HG03095 (cell line): ENCODE results near the gene NRG3.

Source experiments
- ATAC-seq: cut with Tn5 transposase; IDR thresholded peaks from one replicate; pipeline ENCODE4 v1.9.1; 2021; ENCODE audit warnings: moderate library complexity; ENCODE audit not compliant: unreplicated experiment

NRG3 gene

DNA sequence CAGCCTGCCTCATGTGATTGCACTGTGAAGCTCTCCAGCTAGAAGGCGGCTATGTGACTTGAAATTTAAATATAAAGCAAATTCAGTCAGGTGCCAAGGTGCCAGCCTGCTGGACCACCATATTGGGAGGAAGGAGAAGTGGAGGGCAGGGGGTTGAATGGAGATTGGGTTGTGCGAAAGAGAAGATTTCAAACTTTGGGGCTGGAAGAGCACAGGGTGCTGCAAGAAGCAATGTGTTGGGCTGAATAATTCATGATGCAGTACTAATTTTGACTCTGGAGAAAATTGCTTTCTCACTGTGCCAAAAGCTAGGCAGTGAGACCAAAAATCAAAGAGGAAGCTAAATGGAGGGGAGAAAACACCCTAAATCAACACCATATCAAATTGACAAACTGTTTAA, 335.3 kb downstream of the NRG3 start:
- no peak for ATAC-seq

GRCh38 chr10:82211346-82211745, 336.4 kb downstream of the NRG3 start:
- no peak for ATAC-seq

DNA sequence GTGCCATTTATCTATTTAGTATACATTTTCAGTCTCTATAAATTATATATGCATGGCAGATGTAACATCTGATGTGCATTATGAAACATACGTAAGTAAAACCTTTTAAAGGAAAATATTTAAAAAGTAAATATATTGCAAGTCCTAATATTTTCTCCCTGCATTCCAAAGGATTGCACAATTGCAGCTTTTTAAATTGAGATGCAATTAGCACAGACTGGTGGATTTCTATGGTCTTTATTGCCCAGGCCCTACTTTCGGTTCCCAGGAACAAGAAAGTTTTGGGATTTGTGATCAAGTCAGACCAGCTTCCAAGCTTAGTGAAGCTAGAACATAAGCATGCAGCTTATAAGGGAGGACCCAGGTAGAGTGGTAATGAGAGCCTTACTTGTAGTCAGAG, 337.8 kb downstream of the NRG3 start:
- ATAC-seq: no peak

- ATAC-seq: no peak
These were observed 338.8 kb downstream of the NRG3 start for GRCh38 chr10:82213784-82214183.

GRCh38 chr10:82221056-82221455, 346.1 kb downstream of the NRG3 start:
- no peak for ATAC-seq

GRCh38 chr10:82221601-82222149, 346.7 kb downstream of the NRG3 start:
- no peak for ATAC-seq

DNA sequence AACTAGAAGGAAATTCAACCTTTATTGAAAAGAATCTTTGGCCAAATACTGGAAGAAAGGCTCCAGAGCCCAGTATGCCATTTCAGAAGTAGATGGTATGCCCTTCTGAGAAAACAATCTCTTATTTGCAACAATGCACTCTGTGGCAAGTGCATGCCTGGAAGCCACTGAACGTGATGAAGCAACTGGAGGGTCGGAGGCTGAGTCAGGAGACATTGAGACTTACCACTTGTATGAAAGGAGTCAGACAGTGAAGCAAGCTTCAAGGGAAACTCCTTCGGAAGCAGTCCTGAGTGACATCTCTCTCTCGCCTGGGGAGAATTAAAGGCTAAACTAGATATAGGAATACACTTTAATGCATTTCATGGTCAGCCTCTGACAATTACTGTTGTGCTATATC, 353.7 kb downstream of the NRG3 start:
- ATAC-seq: no peak

DNA sequence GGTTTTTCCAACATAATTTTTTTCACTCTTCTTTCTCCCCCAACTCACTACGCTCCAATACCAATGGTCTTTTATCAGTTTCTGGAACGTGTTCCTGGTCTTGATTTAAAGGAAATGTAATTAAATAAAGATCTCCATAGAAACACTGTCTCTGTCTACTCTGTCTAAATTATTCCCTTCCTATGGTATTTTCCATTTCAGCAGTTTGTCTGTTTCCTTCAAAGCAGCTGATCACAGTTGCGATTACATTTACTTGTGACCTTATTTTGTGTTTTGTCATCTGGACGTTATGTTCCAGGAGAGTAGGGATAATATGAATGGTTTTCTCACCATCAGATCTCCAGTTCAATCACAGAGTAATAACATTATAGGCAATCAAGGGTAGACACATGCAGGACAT, 359.2 kb downstream of the NRG3 start:
- ATAC-seq: no peak

DNA sequence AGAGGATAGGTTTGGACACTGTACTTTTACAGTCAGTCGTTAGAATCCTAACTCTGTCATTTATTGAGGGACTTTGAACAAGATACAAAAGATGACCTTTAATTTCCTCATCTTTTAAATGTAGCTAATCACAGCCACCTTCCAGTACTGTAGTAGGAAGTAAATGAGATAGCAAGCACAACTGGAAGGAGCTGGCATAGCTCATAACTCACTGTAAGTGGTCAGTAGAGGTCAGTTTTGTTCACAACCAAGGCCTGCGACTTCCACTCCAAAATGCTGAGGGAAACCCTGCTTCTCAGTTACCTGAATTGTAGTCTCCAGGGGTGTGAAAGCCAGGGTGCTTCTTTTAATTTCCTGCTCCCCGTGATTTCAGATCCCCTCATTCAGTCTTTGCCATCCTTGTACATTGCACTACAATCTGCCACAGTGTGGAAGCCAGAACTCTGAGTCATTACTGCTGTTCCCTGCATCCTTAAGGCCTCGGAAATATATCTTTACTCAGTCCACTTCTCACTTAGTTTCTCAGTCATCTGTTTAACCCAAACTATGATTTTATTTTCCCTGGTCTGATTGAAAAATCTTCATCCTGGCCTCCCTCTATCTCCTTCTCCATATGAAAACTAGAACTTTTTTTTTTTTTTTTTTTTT, 361.2 kb downstream of the NRG3 start:
- ATAC-seq: no peak

GRCh38 chr10:82238291-82238690, 363.3 kb downstream of the NRG3 start:
- ATAC-seq: no peak

- no peak for ATAC-seq
These were observed 365.4 kb downstream of the NRG3 start for GRCh38 chr10:82240408-82240807.

DNA sequence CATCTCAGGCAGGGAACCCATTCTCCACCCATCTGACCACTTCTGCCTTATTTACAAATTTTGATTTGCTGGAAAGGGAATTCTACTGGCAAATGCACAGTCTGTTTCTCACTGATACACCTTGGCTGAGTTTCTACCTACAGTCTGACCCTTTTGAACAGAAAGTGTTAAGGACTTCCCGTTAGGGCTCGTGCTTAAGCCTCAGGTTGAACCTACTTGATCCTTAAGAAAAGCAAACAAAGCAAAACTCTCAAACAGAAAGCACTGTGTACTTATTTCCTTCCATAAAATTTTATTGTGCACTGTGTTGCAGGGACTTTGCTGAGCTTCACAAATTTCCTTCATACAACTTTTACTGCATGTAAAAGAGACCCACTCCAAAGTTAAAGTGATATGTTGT, 367.8 kb downstream of the NRG3 start:
- ATAC-seq: no peak

DNA sequence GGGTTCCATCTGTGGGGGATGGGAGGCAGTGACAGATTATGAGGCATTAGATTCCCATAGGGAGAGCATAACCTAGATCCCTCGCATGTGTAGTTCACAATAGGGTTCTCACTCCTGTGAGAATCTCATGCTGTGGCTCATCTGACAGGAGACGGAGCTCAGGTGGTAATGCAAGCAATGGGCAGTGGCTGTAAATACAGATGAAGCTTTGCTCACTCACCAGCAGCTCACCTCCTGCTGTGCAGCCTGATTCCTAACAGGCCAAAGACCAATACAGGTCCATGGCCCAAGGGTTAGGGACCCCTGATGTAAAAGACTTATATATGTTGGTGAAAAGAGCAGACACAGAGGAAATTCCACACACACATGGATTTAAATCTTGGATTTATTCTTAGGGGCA, 370.2 kb downstream of the NRG3 start:
- ATAC-seq: no peak

DNA sequence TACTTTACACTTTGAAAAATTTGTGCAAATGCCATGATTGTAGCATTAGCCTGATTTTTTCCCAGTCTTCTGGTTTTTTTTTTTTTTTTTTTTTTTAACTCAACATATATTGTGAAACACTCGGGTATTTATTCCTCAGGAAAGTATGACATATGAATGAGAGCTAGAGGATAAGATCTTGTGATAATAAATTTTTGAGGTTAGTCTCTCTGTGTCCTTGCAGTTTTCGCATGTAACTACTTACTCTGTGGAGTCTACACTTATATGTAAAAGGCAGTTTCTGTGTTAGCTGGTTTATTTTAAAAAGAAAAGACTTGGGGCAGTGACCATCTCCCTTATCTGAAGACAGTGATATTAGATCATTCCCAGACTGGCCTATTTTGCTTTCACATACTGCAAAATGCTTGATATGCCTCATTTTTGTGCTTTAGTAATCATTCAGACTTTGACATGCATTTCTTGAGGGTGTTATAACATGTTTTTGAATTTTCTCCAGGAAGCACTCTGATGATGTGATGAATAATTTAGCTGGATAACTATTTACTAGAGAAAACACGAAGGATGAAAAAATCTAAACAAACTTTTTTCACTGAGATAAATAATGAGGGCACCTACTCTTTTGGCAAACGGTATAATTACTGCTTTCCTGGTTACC, 371.0 kb downstream of the NRG3 start:
- ATAC-seq: no peak

DNA sequence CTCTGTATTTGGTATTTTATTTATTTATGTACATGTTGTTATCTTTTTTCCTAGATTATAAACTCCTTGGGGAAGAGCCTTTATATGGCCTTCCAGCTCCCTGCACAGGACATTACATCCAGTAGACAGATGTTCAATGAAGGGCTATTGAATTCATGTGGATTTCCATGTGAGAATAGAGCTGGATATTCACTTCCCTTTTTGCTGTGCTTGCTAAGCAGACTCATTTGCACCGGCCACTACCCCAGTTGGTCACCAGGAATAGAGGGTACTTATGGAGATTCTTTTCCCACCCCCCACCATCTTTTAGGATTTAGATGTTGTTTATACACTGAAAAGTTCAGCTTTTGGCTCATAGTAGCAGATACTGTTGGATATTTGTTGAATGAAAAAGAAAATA, 374.1 kb downstream of the NRG3 start:
- no peak for ATAC-seq

GRCh38 chr10:82251222-82251906, 376.4 kb downstream of the NRG3 start:
- no peak for ATAC-seq

DNA sequence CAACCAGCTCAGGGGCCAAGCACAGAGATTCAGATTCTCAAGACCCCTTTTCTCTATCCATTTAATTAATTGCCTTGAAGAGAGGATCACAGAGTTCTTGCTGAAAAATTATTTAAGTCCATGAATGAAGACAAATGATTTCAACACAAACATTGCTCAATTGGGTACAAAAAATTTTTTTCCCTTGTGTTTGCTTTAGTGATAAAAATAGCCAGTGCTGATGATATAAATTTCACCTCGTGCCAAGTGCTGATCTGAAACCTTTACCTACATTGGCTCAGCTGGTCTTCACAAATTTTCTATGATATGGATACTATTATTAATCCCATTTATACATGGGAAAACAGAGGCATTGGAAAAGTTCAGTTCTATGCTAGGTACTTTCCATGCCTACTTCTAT, 377.1 kb downstream of the NRG3 start:
- ATAC-seq: no peak

DNA sequence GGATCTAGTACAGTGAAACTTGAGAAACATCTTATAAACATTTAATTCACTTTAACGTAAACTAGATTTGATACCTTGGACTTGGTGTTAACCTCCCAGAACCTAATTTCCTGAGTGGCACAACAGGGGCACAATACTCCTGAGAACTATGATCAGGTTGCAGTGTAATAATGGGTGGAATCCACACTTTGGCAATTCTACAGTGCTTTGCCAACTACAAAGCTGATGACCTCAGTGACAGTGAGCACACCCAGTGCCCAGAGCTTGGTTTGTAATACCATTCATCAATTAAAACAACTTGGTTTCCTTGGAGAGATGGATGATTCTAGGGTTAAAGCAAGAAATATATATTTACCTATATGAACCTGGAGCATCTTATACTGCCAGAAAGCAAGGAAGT, 379.2 kb downstream of the NRG3 start:
- ATAC-seq: no peak

DNA sequence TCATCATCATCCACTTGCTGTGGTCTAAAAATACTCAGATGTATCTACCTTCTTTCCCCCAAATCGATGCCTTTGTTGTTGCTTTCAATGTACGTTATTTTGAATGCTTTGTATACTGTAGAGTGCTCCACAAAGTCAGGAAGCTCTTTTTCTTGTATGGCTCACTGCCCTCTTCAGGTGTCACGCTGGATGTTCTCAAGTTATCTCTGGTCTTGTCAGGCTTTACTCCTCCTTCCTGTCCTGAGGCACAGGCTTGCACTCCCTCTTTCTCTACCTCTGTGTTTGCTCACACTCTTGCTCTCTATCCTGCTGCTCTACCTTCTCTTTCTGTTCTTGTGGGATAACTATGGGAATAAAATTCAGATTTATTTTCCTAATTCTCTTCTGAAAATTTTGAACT, 381.3 kb downstream of the NRG3 start:
- ATAC-seq: no peak

- ATAC-seq: no peak
These were observed 391.4 kb downstream of the NRG3 start for GRCh38 chr10:82266438-82266837.

DNA sequence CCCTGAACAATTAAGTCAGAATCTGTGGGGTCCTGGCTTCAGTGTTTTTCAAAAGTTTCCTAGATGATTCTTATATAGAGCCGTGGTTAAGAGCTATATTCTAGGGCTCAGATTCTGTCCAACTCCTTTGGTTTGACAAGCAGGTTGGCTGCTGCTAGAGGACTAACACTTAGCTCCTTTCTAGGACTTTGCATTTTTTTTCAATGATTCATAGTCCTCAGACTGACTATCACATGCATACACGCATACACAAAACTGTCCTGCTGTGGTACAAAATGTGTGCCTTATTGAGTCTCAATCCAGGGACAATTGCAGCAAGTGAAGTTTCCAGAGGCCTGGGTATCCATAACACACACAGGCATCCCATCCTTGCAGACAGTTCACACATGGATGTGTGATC, 392.0 kb downstream of the NRG3 start:
- no peak for ATAC-seq

DNA sequence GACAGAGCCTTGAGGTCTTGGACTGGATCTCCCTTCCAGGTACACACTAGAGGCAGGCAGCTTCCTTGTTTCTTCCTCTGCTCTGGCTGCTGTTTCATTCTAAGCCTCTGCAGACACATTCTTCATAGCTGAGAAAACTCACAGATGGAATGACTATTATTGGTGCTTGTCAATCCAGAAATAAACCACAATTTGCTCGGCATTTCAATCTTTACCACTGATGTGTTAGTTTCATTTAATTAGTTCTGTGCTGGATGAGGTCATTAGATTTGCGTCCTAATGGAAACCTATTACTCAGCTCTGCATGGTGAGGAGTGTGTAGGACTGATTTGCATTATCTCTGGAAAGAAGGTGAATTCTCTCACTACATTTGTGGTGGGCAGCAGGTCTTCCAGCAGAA, 392.5 kb downstream of the NRG3 start:
- no peak for ATAC-seq
